ENCODE results near the gene USP37. TPM values are rescaled to one million over a fixed set of nuclear protein-coding genes. Genes with fewer than 3 reads are reported as not detected.

The USP37 gene
- total and polyA plus RNA-seq, 2 of the 13 experiments (the other 11 are each of a cell fraction or from before 2014, with no cell fraction given) = 6.5 to 30.6 TPM

- TF ChIP-seq, protein P1, sequence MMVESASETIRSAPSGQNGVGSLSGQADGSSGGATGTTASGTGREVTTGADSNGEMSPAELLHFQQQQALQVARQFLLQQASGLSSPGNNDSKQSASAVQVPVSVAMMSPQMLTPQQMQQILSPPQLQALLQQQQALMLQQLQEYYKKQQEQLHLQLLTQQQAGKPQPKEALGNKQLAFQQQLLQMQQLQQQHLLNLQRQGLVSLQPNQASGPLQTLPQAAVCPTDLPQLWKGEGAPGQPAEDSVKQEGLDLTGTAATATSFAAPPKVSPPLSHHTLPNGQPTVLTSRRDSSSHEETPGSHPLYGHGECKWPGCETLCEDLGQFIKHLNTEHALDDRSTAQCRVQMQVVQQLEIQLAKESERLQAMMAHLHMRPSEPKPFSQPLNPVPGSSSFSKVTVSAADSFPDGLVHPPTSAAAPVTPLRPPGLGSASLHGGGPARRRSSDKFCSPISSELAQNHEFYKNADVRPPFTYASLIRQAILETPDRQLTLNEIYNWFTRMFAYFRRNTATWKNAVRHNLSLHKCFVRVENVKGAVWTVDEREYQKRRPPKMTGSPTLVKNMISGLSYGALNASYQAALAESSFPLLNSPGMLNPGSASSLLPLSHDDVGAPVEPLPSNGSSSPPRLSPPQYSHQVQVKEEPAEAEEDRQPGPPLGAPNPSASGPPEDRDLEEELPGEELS (CRISPR knock-in tag; IDR thresholded peaks at IDR 0.05) = peak; percentile 77
- peak; percentile 79; the same call in 1 of the 2 replicates for TF ChIP-seq ZBTB14 (CRISPR knock-in tag; IDR thresholded peaks at IDR 0.05)
- peak; percentile 51; the same call in 1 of the 2 replicates for TF ChIP-seq ZKSCAN8 (CRISPR knock-in tag; IDR thresholded peaks at IDR 0.05; ENCODE audit: borderline replicate concordance)
- TF ChIP-seq ZNF672 (CRISPR knock-in tag; IDR thresholded peaks at IDR 0.05) = peak; percentile 90
- TF ChIP-seq ZKSCAN5 (CRISPR knock-in tag; IDR thresholded peaks at IDR 0.05) = no peak
- TF ChIP-seq HES4 (CRISPR knock-in tag; IDR thresholded peaks at IDR 0.05; ENCODE audit: borderline replicate concordance) = peak; percentile 86
- TF ChIP-seq, protein P2, sequence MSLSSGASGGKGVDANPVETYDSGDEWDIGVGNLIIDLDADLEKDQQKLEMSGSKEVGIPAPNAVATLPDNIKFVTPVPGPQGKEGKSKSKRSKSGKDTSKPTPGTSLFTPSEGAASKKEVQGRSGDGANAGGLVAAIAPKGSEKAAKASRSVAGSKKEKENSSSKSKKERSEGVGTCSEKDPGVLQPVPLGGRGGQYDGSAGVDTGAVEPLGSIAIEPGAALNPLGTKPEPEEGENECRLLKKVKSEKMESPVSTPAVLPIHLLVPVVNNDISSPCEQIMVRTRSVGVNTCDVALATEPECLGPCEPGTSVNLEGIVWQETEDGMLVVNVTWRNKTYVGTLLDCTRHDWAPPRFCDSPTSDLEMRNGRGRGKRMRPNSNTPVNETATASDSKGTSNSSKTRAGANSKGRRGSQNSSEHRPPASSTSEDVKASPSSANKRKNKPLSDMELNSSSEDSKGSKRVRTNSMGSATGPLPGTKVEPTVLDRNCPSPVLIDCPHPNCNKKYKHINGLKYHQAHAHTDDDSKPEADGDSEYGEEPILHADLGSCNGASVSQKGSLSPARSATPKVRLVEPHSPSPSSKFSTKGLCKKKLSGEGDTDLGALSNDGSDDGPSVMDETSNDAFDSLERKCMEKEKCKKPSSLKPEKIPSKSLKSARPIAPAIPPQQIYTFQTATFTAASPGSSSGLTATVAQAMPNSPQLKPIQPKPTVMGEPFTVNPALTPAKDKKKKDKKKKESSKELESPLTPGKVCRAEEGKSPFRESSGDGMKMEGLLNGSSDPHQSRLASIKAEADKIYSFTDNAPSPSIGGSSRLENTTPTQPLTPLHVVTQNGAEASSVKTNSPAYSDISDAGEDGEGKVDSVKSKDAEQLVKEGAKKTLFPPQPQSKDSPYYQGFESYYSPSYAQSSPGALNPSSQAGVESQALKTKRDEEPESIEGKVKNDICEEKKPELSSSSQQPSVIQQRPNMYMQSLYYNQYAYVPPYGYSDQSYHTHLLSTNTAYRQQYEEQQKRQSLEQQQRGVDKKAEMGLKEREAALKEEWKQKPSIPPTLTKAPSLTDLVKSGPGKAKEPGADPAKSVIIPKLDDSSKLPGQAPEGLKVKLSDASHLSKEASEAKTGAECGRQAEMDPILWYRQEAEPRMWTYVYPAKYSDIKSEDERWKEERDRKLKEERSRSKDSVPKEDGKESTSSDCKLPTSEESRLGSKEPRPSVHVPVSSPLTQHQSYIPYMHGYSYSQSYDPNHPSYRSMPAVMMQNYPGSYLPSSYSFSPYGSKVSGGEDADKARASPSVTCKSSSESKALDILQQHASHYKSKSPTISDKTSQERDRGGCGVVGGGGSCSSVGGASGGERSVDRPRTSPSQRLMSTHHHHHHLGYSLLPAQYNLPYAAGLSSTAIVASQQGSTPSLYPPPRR (CRISPR knock-in tag; IDR thresholded peaks at IDR 0.05; ENCODE audit: borderline replicate concordance) = peak; percentile 82
- 0 out of 2 replicates have a peak, but pooled peaks have one; percentile 83 for TF ChIP-seq CAMTA2 (CRISPR knock-in tag; IDR thresholded peaks at IDR 0.05; ENCODE audit: borderline replicate concordance)
- peak; percentile 35; the same call in 1 of the 2 replicates for TF ChIP-seq ISL2 (CRISPR knock-in tag; IDR thresholded peaks at IDR 0.05)
- TF ChIP-seq RBAK (CRISPR knock-in tag; IDR thresholded peaks at IDR 0.05) = peak; percentile 46; the same call in 1 of the 2 replicates
- TF ChIP-seq, protein P3, sequence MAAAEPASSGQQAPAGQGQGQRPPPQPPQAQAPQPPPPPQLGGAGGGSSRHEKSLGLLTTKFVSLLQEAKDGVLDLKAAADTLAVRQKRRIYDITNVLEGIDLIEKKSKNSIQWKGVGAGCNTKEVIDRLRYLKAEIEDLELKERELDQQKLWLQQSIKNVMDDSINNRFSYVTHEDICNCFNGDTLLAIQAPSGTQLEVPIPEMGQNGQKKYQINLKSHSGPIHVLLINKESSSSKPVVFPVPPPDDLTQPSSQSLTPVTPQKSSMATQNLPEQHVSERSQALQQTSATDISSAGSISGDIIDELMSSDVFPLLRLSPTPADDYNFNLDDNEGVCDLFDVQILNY (CRISPR knock-in tag; conservative IDR thresholded peaks at IDR 0.05) = peak; percentile 94
- TF ChIP-seq TMF1 (CRISPR knock-in tag; IDR thresholded peaks at IDR 0.05; ENCODE audit: low read depth) = peak; percentile 87; the same call in 1 of the 2 replicates
- TF ChIP-seq, protein P4, sequence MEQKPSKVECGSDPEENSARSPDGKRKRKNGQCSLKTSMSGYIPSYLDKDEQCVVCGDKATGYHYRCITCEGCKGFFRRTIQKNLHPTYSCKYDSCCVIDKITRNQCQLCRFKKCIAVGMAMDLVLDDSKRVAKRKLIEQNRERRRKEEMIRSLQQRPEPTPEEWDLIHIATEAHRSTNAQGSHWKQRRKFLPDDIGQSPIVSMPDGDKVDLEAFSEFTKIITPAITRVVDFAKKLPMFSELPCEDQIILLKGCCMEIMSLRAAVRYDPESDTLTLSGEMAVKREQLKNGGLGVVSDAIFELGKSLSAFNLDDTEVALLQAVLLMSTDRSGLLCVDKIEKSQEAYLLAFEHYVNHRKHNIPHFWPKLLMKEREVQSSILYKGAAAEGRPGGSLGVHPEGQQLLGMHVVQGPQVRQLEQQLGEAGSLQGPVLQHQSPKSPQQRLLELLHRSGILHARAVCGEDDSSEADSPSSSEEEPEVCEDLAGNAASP (CRISPR knock-in tag; IDR thresholded peaks at IDR 0.05; ENCODE audit: borderline replicate concordance) = no peak; the same call in none of the 2 replicates
Observed at GRCh38 chr2:218568190-218569037, at the start of gene USP37, which contains the start of gene CNOT9 (continued).

Data from HepG2 (cell line).